Measurements from ENCODE around the gene ZBED5. TPM values are rescaled to one million over a fixed set of nuclear protein-coding genes. Genes with fewer than 3 reads are reported as not detected.

ZBED5 gene
- total and polyA plus RNA-seq, 4 donors: 5.4 to 10.7 (median 10.1) TPM

GRCh38 chr11:10807493-10808234 is 50.2 kb downstream of the ZBED5 start:
- Histone ChIP-seq H3K27ac (ENCODE audit: low read depth in 1 of 2, low read length in 2 of 2) (peak overlapping the region; percentile 95 to 99), H3K9ac (ENCODE audit: low read depth in 1 of 2, low read length in 2 of 2) (peak overlapping the region; percentile 97), H3K36me3 (ENCODE audit: control insufficient read depth in 4 of 4, insufficient read depth in 3 of 4, low read depth in 1 of 4, low read length in 3 of 4) (peaks cover 18 to 40% (median 37%) of the 10 kb centered on the region in 4 donors), H3K27me3 (ENCODE audit: control insufficient read depth in 4 of 4, insufficient read depth in 4 of 4, low read length in 3 of 4) (no peaks in the 10 kb centered on the region), H3K9me3 (ENCODE audit: control insufficient read depth in 4 of 4, low read length in 3 of 4) (no peaks in the 10 kb centered on the region), H3K4me3 (ENCODE audit: low read depth in 1 of 3, low read length in 3 of 3) (peak overlapping the region; percentile 95 to 97 (median 96)), H3K4me1 (ENCODE audit: control insufficient read depth in 4 of 4, insufficient read depth in 4 of 4, low read length in 3 of 4) (peaks cover 4 to 28% (median 18%) of the 10 kb centered on the region in 4 donors)
- TF ChIP-seq REST (IDR thresholded peaks at IDR 0.05) (peak; percentile 31), TAF1 (conservative IDR thresholded peaks at IDR 0.05) (peak; percentile 38), RAD21 (IDR thresholded peaks at IDR 0.05) (peak in 1 of 2 donors; percentile 5), ZBTB33 (IDR thresholded peaks at IDR 0.05) (no peak)
- WGBS: under 1% methylated on average over 39 of the region's 39 CpGs
- peak; percentile 69 for DNase-seq (ENCODE audit: low spot score)

GRCh38 chr11:10806206-10806605 is 51.6 kb downstream of the ZBED5 start:
- Histone ChIP-seq H3K4me3 (ENCODE audit: low read depth in 1 of 3, low read length in 3 of 3) (no peak overlapping the region), H3K4me1 (ENCODE audit: control insufficient read depth in 4 of 4, insufficient read depth in 4 of 4, low read length in 3 of 4) (peaks cover 4 to 28% (median 18%) of the 10 kb centered on the region in 4 donors), H3K36me3 (ENCODE audit: control insufficient read depth in 4 of 4, insufficient read depth in 3 of 4, low read depth in 1 of 4, low read length in 3 of 4) (peaks cover 21 to 55% (median 51%) of the 10 kb centered on the region in 4 donors), H3K27me3 (ENCODE audit: control insufficient read depth in 4 of 4, insufficient read depth in 4 of 4, low read length in 3 of 4) (no peaks in the 10 kb centered on the region), H3K27ac (ENCODE audit: low read depth in 1 of 2, low read length in 2 of 2) (no peak overlapping the region), H3K9me3 (ENCODE audit: control insufficient read depth in 4 of 4, low read length in 3 of 4) (no peaks in the 10 kb centered on the region), H3K9ac (ENCODE audit: low read depth in 1 of 2, low read length in 2 of 2) (no peak overlapping the region)
- no peak for TF ChIP-seq HNF4G (IDR thresholded peaks at IDR 0.05)
- TF ChIP-seq SP1 (IDR thresholded peaks at IDR 0.05): no peak
- TF ChIP-seq RXRA (IDR thresholded peaks at IDR 0.05): no peak
- no peak for TF ChIP-seq CTCF (IDR thresholded peaks at IDR 0.05; ENCODE audit: low read depth, low read length, missing input control)
- no peak for TF ChIP-seq RAD21 (IDR thresholded peaks at IDR 0.05)
- no peak for TF ChIP-seq GABPA (IDR thresholded peaks at IDR 0.05 in 1 of 2, conservative IDR thresholded peaks at IDR 0.05 in 1 of 2)
- no peak for TF ChIP-seq EGR1 (IDR thresholded peaks at IDR 0.05; ENCODE audit: low read depth in 2 of 2)
- TF ChIP-seq REST (IDR thresholded peaks at IDR 0.05): no peak
- no peak for TF ChIP-seq FOXA1 (IDR thresholded peaks at IDR 0.05)
- no peak for TF ChIP-seq JUND (IDR thresholded peaks at IDR 0.05)
- TF ChIP-seq TAF1 (conservative IDR thresholded peaks at IDR 0.05): no peak
- no peak for TF ChIP-seq YY1 (IDR thresholded peaks at IDR 0.05)
- no peak for TF ChIP-seq MAX (IDR thresholded peaks at IDR 0.05)
- 83% methylated on average over 4 of the region's 4 CpGs for WGBS
- DNase-seq (ENCODE audit: low spot score): no peak
